Testis (tissue), 3 donors: Measurements from ENCODE around the gene KCTD17. TPM values are rescaled to one million over a fixed set of nuclear protein-coding genes. Genes with fewer than 3 reads are reported as not detected.

Source experiments
- DNase-seq: peaks from one replicate; pipeline ENCODE4 v3.0.0-alpha.2; 2019
- H3K27ac ChIP-seq, 2 donors: fragments of 200-600 bp; sonication (generic); one replicate each; pipeline ENCODE4 v1.5.1; 2019
- H3K27me3 ChIP-seq: fragments of 200-600 bp; sonication (generic); one replicate; pipeline ENCODE4 v1.5.1; 2019
- H3K36me3 ChIP-seq: fragments of 200-600 bp; sonication (generic); one replicate; pipeline ENCODE4 v1.5.1; 2017; ENCODE audit warnings: low read depth; ENCODE audit errors: missing control alignments
- H3K4me1 ChIP-seq: fragments of 200-600 bp; sonication (generic); one replicate; pipeline ENCODE4 v1.5.1; 2019
- H3K4me3 ChIP-seq, 2 donors: fragments of 200-600 bp; sonication (generic); one replicate each; pipeline ENCODE4 v1.5.1; 2017 to 2019
- H3K9me3 ChIP-seq: fragments of 200-600 bp; sonication (generic); one replicate; pipeline ENCODE4 v1.5.1; 2017
- CTCF ChIP-seq, 3 experiments: fragments of 450-650 bp in 2 of 3; fragments of 200-600 bp in 1 of 3; sonication (generic) in 1 of 3; IDR thresholded peaks; one replicate each; pipeline ENCODE4 v1.5.1; 2016 to 2019; ENCODE audit warnings: antibody characterized with exemption in 3 of 3, mild to moderate bottlenecking in 2 of 3, moderate library complexity in 1 of 3
- POLR2A ChIP-seq: fragments of 450-650 bp; IDR thresholded peaks from one replicate; pipeline ENCODE4 v1.6.1; 2017; ENCODE audit warnings: antibody characterized with exemption, mild to moderate bottlenecking, moderate library complexity
- WGBS, 2 donors: methylation state at CpG; one replicate each; pipeline ENCODE4 v1.1.5; 2018; 5-methylcytosine and 5-hydroxymethylcytosine counted together
- intact Hi-C: fragments of 100-400 bp; cut with DNase I; formaldehyde crosslinking; loops from one replicate; pipeline ENCODE4 v1.15.1; 2023; ENCODE audit warnings: low total_unique reads
- polyA plus RNA-seq: library from polyadenylated mRNA; stranded (reverse); fragments of 350-450 nt; fragmentation: Illumina TruSeq; extraction: RNeasy Lipid Tissue Mini Kit (QIAGEN cat#74804); gene quantifications from one replicate; pipeline ENCODE4 v1.2.3, GENCODE V29; 2014; ENCODE audit warnings: low read depth, low replicate concordance; ENCODE audit not compliant: insufficient read depth
- total RNA-seq, 2 donors: library from RNA; depleted of rRNA; stranded (reverse); fragments of >200 nt; gene quantifications; one replicate each; pipeline ENCODE4 v1.2.3, GENCODE V29; 2016

The KCTD17 gene
- total and polyA plus RNA-seq, 3 donors from 2014 or later = 39.1 to 99.1 (median 57.0) TPM

- H3K4me3 ChIP-seq = no peak overlapping the region
- WGBS, 2 donors = 76 to 80% methylated on average over 2 of the region's 2 CpGs
- no peaks in the 10 kb centered on the region for H3K27me3 ChIP-seq
- intact Hi-C loops = no loop called here
- no peak overlapping the region for H3K27ac ChIP-seq
- H3K9me3 ChIP-seq = no peaks in the 10 kb centered on the region
- TF ChIP-seq CTCF (IDR thresholded peaks at IDR 0.05) (no peak), POLR2A (no peak)
- DNase-seq = no peak
- H3K36me3 ChIP-seq = no peaks in the 10 kb centered on the region
- no peaks in the 10 kb centered on the region for H3K4me1 ChIP-seq
Measured at GRCh38 chr22:37008365-37008764, 43.2 kb upstream of the KCTD17 start.

GRCh38 chr22:37009490-37009889 lies 42.1 kb upstream of the KCTD17 start:
- intact Hi-C loops = no loop called here
- Histone ChIP-seq H3K9me3 (no peaks in the 10 kb centered on the region), H3K4me3 (no peak overlapping the region), H3K4me1 (no peaks in the 10 kb centered on the region), H3K36me3 (no peaks in the 10 kb centered on the region), H3K27ac (no peak overlapping the region), H3K27me3 (no peaks in the 10 kb centered on the region)
- TF ChIP-seq CTCF (IDR thresholded peaks at IDR 0.05) (no peak), POLR2A (no peak)
- no peak for DNase-seq
- 85 to 94% methylated on average over 2 of the region's 2 CpGs for whole genome bisulfite sequencing, 2 donors

GRCh38 chr22:37010174-37010573 lies 41.4 kb upstream of the KCTD17 start:
- no peaks in the 10 kb centered on the region for H3K9me3 ChIP-seq
- no peaks in the 10 kb centered on the region for H3K36me3 ChIP-seq
- no peaks in the 10 kb centered on the region for H3K27me3 ChIP-seq
- intact Hi-C loops = no loop called here
- H3K4me3 ChIP-seq = no peak overlapping the region
- H3K4me1 ChIP-seq = no peaks in the 10 kb centered on the region
- H3K27ac ChIP-seq = no peak overlapping the region
- DNase-seq = no peak
- TF ChIP-seq CTCF (IDR thresholded peaks at IDR 0.05) = no peak
- no peak for TF ChIP-seq POLR2A
- WGBS, 2 donors = 89 to 92% methylated on average over 4 of the region's 4 CpGs

GRCh38 chr22:37010976-37011375 lies 40.6 kb upstream of the KCTD17 start:
- WGBS, 2 donors = 93% methylated on average over 20 of the region's 20 CpGs

More at GRCh38 chr22:37010976-37011375, 40.6 kb upstream of the KCTD17 start:
- no peaks in the 10 kb centered on the region for H3K9me3 ChIP-seq
- intact Hi-C loops = no loop called here
- no peak overlapping the region for H3K4me3 ChIP-seq
- TF ChIP-seq POLR2A (no peak), CTCF (IDR thresholded peaks at IDR 0.05) (no peak)
- no peak for DNase-seq
- H3K36me3 ChIP-seq = no peaks in the 10 kb centered on the region
- H3K27me3 ChIP-seq = no peaks in the 10 kb centered on the region
- no peak overlapping the region for H3K27ac ChIP-seq
- no peaks in the 10 kb centered on the region for H3K4me1 ChIP-seq
